HG02981 (cell line): ENCODE results near the gene DDIT3.
"Not testable (repeated sequence)": the region's sequence is repeated elsewhere in the genome, so short reads cannot be mapped to it uniquely, and the experiment has no call there.

Experiments
- ATAC-seq: cut with Tn5 transposase; IDR thresholded peaks from one replicate; pipeline ENCODE4 v1.9.1; 2021; ENCODE audit warnings: mild to moderate bottlenecking, moderate library complexity; ENCODE audit not compliant: unreplicated experiment

DDIT3 gene

GRCh38 chr12:57514246-57514645 is 6.1 kb downstream of the DDIT3 start:
- ATAC-seq, result not testable (repeated sequence)

DNA sequence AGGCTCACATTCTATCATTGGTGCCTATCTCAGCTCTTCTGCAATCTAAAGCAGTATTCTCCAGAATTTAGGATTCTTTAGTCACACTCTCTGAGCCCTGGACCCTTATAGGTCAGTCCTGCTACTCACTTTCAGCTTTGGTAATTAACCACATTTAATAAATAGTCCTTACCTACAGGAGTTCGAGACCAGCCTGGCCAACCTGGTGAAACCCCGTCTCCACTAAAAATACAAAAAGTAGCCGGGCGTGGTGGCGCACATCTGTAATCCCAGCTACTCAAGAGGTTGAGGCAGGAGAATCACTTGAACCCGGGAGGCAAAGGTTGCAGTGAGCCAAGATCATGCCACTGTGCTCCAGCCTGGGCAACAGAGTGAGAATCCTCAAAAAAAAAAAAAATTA is 6.6 kb downstream of the DDIT3 start:
- not testable (repeated sequence) for ATAC-seq

DNA sequence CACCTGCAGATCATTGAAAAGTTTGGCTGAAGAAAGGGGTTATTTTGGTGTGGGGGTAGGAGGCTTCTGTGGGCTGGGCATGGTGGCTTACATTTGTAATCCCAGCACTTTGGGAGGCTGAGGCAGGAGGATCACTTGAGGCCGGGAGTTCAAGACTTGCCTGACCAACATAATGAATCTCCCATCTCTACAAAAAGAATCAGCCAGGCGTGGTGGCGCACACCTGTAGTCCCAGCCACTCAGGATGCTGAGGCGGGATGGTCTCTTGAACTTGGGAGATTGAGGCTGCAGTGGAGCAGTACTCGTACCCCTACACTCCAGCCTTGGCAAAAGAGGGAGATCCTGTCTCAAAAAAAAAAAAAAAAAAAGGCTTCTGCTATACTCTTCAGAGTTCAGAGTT is 7.0 kb downstream of the DDIT3 start:
- ATAC-seq, result no peak

- no peak for ATAC-seq
Observed at GRCh38 chr12:57512665-57513064, 7.6 kb downstream of the DDIT3 start.

DNA sequence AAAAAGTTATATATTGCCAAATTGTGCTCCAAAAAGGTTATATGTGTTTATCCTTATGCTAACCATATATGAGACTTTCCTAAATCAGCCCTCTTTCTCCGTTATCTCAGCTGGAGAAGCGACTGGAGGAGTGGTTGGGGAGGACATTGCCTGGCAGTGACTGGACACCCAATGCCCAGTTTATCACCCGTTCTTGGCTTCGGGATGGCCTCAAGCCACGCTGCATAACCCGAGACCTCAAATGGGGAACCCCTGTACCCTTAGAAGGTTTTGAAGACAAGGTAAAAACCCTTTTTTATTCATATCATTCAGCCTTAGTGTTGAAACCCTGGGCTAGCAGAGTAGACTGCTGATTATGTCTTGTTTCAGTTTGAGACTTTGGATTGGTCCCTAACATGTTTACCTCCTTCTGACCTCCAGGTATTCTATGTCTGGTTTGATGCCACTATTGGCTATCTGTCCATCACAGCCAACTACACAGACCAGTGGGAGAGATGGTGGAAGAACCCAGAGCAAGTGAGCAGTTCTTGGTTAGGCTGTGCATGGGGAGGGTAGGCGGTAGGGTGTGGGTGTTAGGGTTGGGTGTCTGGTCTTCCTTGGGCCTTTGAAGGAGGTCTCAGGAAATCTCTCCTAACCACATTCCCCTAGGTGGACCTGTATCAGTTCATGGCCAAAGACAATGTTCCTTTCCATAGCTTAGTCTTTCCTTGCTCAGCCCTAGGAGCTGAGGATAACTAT is 8.6 kb downstream of the DDIT3 start:
- no peak for ATAC-seq

DNA sequence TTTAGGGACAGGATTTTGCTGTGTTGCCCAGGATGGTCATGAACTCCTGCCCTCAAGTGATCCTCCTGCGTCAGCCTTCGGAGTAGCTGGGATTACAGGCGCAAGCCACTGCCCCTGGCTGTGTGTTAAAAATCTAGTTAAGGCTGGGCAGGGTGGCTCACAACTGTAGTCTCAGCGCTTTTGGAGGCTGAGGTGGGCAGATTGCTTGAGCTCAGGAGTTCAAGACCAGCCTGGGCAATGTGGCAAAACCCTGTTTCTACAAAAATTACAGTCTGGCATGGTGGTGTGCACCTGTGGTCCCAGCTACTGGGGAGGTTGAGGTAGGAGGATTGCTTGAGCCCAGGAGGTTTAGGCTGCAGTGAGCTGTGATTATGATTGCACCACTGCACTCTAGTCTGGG is 9.2 kb downstream of the DDIT3 start:
- ATAC-seq, result no peak

GRCh38 chr12:57507796-57508195 is 12.5 kb downstream of the DDIT3 start:
- not testable (repeated sequence) for ATAC-seq

DNA sequence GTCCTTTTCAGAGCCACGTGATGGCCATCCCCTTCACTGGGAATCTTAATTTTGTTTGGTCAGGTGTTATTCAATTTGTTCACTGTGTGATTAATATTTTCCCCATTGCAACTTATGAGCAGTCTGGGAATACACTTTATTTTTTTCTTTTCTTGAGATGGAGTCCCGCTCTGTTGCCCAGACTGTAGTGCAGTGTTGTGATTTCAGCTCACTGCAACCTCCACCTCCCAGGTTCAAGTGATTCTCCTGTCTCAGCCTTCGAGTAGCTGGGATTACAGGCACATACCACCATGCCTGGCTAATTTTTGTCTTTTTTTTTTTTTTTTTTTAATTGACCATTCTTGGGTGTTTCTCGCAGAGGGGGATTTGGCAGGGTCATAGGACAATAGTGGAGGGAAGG is 13.8 kb downstream of the DDIT3 start:
- not testable (repeated sequence) for ATAC-seq

- not testable (repeated sequence) for ATAC-seq
Observed at GRCh38 chr12:57502311-57502969, 17.9 kb downstream of the DDIT3 start.

GRCh38 chr12:57500213-57500612 is 20.1 kb downstream of the DDIT3 start:
- no peak for ATAC-seq

DNA sequence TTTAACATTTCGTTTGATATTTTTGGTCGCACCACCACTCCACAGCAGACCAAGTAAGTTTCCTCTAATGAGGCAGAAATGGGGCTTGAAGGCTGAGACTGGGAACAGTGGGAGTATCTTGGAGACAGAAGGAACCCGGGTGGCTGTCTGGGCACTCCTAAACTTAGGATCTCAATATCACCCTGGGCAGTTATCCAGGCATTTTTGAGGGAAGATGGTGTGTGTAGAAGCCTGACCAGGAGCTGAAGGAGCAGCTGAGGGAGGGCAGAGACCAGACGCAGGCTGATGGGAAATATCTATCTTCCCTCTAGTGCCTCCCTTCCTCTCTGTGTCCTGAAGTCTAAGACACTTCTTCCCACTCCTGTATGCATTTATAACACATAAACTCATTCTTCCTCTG is 21.7 kb downstream of the DDIT3 start:
- no peak for ATAC-seq

GRCh38 chr12:57498132-57498502 is 22.2 kb downstream of the DDIT3 start:
- ATAC-seq, result no peak

DNA sequence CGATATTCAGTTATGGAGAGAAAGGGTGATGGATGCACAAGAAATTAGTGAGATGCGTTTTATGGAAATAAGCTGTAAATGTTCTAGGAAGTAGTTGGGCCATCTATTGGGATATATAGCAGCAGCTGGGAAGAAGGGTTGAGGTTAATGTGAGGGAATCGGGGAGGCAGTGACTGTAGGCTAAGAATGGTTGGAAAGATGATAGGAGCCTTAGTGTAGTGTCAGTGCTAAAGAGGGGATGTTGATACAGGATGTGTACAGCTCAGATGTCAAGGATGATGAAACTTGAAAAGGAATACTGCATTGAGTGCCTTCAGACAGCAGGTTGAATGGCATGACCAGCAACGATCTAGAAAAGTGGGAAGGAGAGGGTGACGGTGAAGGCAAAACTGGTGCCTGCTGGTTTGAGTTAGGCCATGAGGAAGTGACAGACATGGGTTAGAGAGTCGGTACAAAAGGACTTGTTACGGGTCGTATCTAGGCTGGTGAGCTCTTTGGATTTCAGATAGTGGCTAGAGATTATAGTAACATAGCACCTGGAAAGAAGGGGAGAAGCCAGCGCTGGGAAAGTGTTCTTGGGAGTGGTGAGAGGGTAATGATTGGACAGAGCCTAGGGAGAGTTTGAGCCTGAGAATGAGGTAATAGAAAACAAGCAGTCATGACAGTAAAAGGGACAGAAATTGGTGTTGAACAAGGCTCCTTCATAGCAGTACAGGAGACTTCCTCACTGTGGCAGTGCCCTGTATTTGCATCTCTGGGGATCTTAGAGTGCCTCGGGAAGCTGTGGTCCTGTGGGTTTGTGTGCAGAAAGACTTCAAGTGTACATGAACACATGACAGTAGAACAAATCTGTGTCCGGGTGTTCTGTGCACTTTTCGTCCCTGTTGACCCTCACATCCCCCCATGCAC is 22.8 kb downstream of the DDIT3 start:
- no peak for ATAC-seq

GRCh38 chr12:57496822-57497221 is 23.5 kb downstream of the DDIT3 start:
- ATAC-seq, result no peak

DNA sequence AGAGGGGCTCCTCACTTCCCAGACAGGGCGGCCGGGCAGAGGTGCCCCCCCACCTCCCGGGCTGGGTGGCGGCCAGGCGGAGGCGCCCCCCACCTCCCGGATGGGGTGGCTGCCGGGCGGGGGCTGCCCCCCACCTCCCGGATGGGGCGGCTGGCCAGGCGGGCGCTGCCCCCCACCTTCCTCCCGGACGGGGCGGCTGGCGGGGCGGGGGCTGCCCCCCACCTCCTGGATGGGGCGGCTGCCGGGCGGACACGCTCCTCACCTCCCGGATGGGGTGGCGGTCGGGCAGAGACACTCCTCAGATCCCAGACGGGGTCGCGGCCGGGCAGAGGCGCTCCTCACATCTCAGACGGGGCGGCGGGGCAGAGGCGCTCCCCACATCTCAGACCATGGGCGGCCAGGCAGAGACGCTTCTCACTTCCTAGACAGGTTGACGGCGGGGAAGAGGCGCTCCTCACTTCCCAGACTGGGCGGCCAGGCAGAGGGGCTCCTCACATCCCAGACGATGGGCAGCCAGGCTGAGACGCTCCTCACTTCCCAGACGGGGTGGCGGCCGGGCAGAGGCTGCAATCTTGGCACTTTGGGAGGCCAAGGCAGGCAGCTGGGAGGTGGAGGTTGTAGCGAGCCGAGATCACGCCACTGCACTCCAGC is 25.1 kb downstream of the DDIT3 start:
- not testable (repeated sequence) for ATAC-seq

GRCh38 chr12:57491393-57492280 is 28.7 kb downstream of the DDIT3 start:
- ATAC-seq, result no peak

- no peak for ATAC-seq
Observed at GRCh38 chr12:57490126-57490525, 30.2 kb downstream of the DDIT3 start.

- no peak for ATAC-seq
Observed at GRCh38 chr12:57489157-57489641, 31.1 kb downstream of the DDIT3 start.

- ATAC-seq, result no peak
Observed at GRCh38 chr12:57488402-57489156, 31.7 kb downstream of the DDIT3 start.
